ENCODE results near the gene ITGBL1.

ITGBL1 gene

DNA sequence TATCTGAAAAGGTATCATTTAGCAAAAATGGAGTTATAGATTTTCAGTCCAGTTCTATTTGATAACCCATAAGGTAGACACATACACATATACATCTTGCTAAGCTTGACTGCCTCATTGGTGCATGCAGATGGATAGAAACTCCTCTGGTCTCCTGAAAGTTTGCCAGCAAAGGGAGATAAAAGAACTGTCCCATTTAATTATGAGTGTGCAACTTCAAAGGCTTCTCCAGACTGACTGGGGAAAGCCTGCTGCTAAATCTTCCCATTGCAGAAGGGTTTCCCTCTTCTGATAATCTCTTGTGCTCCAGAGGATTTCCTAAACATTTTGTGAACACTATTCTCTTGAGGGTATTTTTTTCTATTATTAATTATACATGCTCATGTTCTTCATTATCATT lies 131.9 kb downstream of the ITGBL1 start:
- Histone ChIP-seq H2BK120ac (ENCODE audit: low read depth, low read length) (no peak overlapping the region), H3K18ac (ENCODE audit: low read depth in 1 of 2, low read length in 2 of 2) (peak overlapping the region in 1 of 2 experiments; percentile 6), H3K27ac (ENCODE audit: low read length, poor library complexity, severe bottlenecking) (no peak overlapping the region)

DNA sequence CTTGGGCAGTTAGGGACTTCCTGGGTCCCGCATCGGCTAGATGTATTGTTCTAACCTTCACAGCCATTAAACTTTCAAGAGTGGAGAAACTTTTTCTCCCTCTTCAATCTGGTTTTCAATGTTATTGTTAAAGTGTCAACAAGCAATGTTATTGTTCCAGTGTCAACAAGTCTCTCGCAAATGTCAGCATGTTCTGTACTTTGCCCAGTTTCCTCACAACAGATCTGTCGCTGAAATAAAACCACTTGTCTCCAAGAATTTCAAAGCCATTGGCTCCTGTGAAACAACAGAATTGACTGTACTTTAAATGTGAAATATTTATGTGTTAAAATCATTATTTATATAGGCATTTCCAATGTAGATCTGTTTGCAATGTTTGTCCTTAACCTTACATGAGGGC lies 138.0 kb downstream of the ITGBL1 start:
- Histone ChIP-seq H3K27me3 (ENCODE audit: control insufficient read depth in 1 of 2, insufficient read depth in 1 of 2, low read length in 2 of 2) (no peaks in the 10 kb centered on the region), H4K8ac (ENCODE audit: low read length) (no peak overlapping the region), H2BK120ac (ENCODE audit: low read depth, low read length) (no peak overlapping the region), H2BK15ac (ENCODE audit: low read depth, poor library complexity, severe bottlenecking) (no peak overlapping the region), H2AFZ (ENCODE audit: low read depth, low read length) (no peak overlapping the region), H3K23ac (ENCODE audit: low read length in 2 of 2) (no peak overlapping the region), H3K18ac (ENCODE audit: low read depth in 1 of 2, low read length in 2 of 2) (no peak overlapping the region), H3K4me3 (ENCODE audit: insufficient read depth in 1 of 2, low read depth in 1 of 2, low read length in 2 of 2) (no peak overlapping the region), H2BK12ac (ENCODE audit: low read length in 2 of 2) (peak overlapping the region in 1 of 2 experiments; percentile 42), H2BK5ac (ENCODE audit: low read depth, low read length, poor library complexity, severe bottlenecking) (no peak overlapping the region), H3K27ac (ENCODE audit: low read length, poor library complexity, severe bottlenecking) (no peak overlapping the region), H3K9me3 (ENCODE audit: control insufficient read depth, low read length) (peaks cover 4% of the 10 kb centered on the region), H3K14ac (ENCODE audit: low read length in 2 of 2) (no peak overlapping the region), H3K4ac (ENCODE audit: low read depth in 1 of 2, low read length in 2 of 2) (no peak overlapping the region), H3K9ac (ENCODE audit: low read length) (no peak overlapping the region), H2AK5ac (ENCODE audit: low read length, severe bottlenecking) (no peak overlapping the region), H3K79me1 (replicated peaks; ENCODE audit: low read length, poor library complexity, severe bottlenecking) (no peaks in the 10 kb centered on the region), H3K4me2 (ENCODE audit: low read length, poor library complexity, severe bottlenecking) (no peak overlapping the region), H4K91ac (ENCODE audit: low read length) (no peak overlapping the region), H3K36me3 (ENCODE audit: control insufficient read depth in 1 of 2, insufficient read depth in 2 of 2, low read depth in 1 of 2, low read length in 2 of 2) (peaks cover 0 to 10% of the 10 kb centered on the region in 2 experiments), H3K4me1 (ENCODE audit: control insufficient read depth, insufficient read depth, low read depth, low read length) (no peaks in the 10 kb centered on the region)
- WGBS, result 98% methylated on average over 4 of the region's 4 CpGs
- no peak for DNase-seq

More for the DNA sequence above, 131.9 kb downstream of the ITGBL1 start:
- H3K27me3 ChIP-seq (ENCODE audit: control insufficient read depth in 1 of 2, insufficient read depth in 1 of 2, low read length in 2 of 2), result no peaks in the 10 kb centered on the region
- H3K23ac ChIP-seq (ENCODE audit: low read length in 2 of 2), result no peak overlapping the region
- H3K4me1 ChIP-seq (ENCODE audit: control insufficient read depth, insufficient read depth, low read depth, low read length), result no peaks in the 10 kb centered on the region
- no peak overlapping the region for H4K8ac ChIP-seq (ENCODE audit: low read length)
- DNase-seq, result peak; percentile 24
- H3K79me1 ChIP-seq (replicated peaks; ENCODE audit: low read length, poor library complexity, severe bottlenecking), result no peaks in the 10 kb centered on the region
- peaks cover 0 to 19% of the 10 kb centered on the region in 2 experiments for H3K36me3 ChIP-seq (ENCODE audit: control insufficient read depth in 1 of 2, insufficient read depth in 2 of 2, low read depth in 1 of 2, low read length in 2 of 2)
- H3K9ac ChIP-seq (ENCODE audit: low read length), result no peak overlapping the region
- no peak overlapping the region for H2BK5ac ChIP-seq (ENCODE audit: low read depth, low read length, poor library complexity, severe bottlenecking)
- H3K14ac ChIP-seq (ENCODE audit: low read length in 2 of 2), result no peak overlapping the region
- H4K91ac ChIP-seq (ENCODE audit: low read length), result no peak overlapping the region
- no peak overlapping the region for H2BK15ac ChIP-seq (ENCODE audit: low read depth, poor library complexity, severe bottlenecking)
- no peak overlapping the region for H3K4me2 ChIP-seq (ENCODE audit: low read length, poor library complexity, severe bottlenecking)
- H3K9me3 ChIP-seq (ENCODE audit: control insufficient read depth, low read length), result no peaks in the 10 kb centered on the region
- H2AFZ ChIP-seq (ENCODE audit: low read depth, low read length), result no peak overlapping the region
- peak overlapping the region in 1 of 2 experiments; percentile 28 for H3K4ac ChIP-seq (ENCODE audit: low read depth in 1 of 2, low read length in 2 of 2)
- H2BK12ac ChIP-seq (ENCODE audit: low read length in 2 of 2), result no peak overlapping the region
- H3K4me3 ChIP-seq (ENCODE audit: insufficient read depth in 1 of 2, low read depth in 1 of 2, low read length in 2 of 2), result no peak overlapping the region
- H2AK5ac ChIP-seq (ENCODE audit: low read length, severe bottlenecking), result no peak overlapping the region

- Histone ChIP-seq H3K27me3 (ENCODE audit: control insufficient read depth in 1 of 2, insufficient read depth in 1 of 2, low read length in 2 of 2) (no peaks in the 10 kb centered on the region), H3K9ac (ENCODE audit: low read length) (no peak overlapping the region), H3K18ac (ENCODE audit: low read depth in 1 of 2, low read length in 2 of 2) (no peak overlapping the region), H3K9me3 (ENCODE audit: control insufficient read depth, low read length) (peaks cover 4% of the 10 kb centered on the region), H2BK12ac (ENCODE audit: low read length in 2 of 2) (no peak overlapping the region), H2AK5ac (ENCODE audit: low read length, severe bottlenecking) (no peak overlapping the region), H2BK15ac (ENCODE audit: low read depth, poor library complexity, severe bottlenecking) (no peak overlapping the region), H3K23ac (ENCODE audit: low read length in 2 of 2) (no peak overlapping the region), H3K4me1 (ENCODE audit: control insufficient read depth, insufficient read depth, low read depth, low read length) (no peaks in the 10 kb centered on the region), H3K4ac (ENCODE audit: low read depth in 1 of 2, low read length in 2 of 2) (no peak overlapping the region), H3K36me3 (ENCODE audit: control insufficient read depth in 1 of 2, insufficient read depth in 2 of 2, low read depth in 1 of 2, low read length in 2 of 2) (no peaks in the 10 kb centered on the region), H2BK5ac (ENCODE audit: low read depth, low read length, poor library complexity, severe bottlenecking) (no peak overlapping the region), H4K91ac (ENCODE audit: low read length) (no peak overlapping the region), H3K79me1 (replicated peaks; ENCODE audit: low read length, poor library complexity, severe bottlenecking) (no peaks in the 10 kb centered on the region), H4K8ac (ENCODE audit: low read length) (no peak overlapping the region), H2AFZ (ENCODE audit: low read depth, low read length) (no peak overlapping the region), H3K14ac (ENCODE audit: low read length in 2 of 2) (no peak overlapping the region), H3K4me3 (ENCODE audit: insufficient read depth in 1 of 2, low read depth in 1 of 2, low read length in 2 of 2) (no peak overlapping the region), H2BK120ac (ENCODE audit: low read depth, low read length) (no peak overlapping the region), H3K4me2 (ENCODE audit: low read length, poor library complexity, severe bottlenecking) (no peak overlapping the region), H3K27ac (ENCODE audit: low read length, poor library complexity, severe bottlenecking) (no peak overlapping the region)
- no peak for DNase-seq
- 87% methylated on average over 4 of the region's 5 CpGs for WGBS
Measured at GRCh38 chr13:101594936-101595335, 142.5 kb downstream of the ITGBL1 start.

- Histone ChIP-seq H2BK5ac (ENCODE audit: low read depth, low read length, poor library complexity, severe bottlenecking) (no peak overlapping the region), H3K4ac (ENCODE audit: low read depth in 1 of 2, low read length in 2 of 2) (no peak overlapping the region), H3K9me3 (ENCODE audit: control insufficient read depth, low read length) (peaks cover 4% of the 10 kb centered on the region), H2AFZ (ENCODE audit: low read depth, low read length) (no peak overlapping the region), H2AK5ac (ENCODE audit: low read length, severe bottlenecking) (no peak overlapping the region), H3K18ac (ENCODE audit: low read depth in 1 of 2, low read length in 2 of 2) (no peak overlapping the region), H3K4me3 (ENCODE audit: insufficient read depth in 1 of 2, low read depth in 1 of 2, low read length in 2 of 2) (no peak overlapping the region), H2BK15ac (ENCODE audit: low read depth, poor library complexity, severe bottlenecking) (no peak overlapping the region), H3K27me3 (ENCODE audit: control insufficient read depth in 1 of 2, insufficient read depth in 1 of 2, low read length in 2 of 2) (no peaks in the 10 kb centered on the region), H3K4me2 (ENCODE audit: low read length, poor library complexity, severe bottlenecking) (no peak overlapping the region), H3K79me1 (replicated peaks; ENCODE audit: low read length, poor library complexity, severe bottlenecking) (no peaks in the 10 kb centered on the region), H3K9ac (ENCODE audit: low read length) (no peak overlapping the region), H2BK120ac (ENCODE audit: low read depth, low read length) (no peak overlapping the region), H4K8ac (ENCODE audit: low read length) (no peak overlapping the region), H3K27ac (ENCODE audit: low read length, poor library complexity, severe bottlenecking) (no peak overlapping the region), H3K36me3 (ENCODE audit: control insufficient read depth in 1 of 2, insufficient read depth in 2 of 2, low read depth in 1 of 2, low read length in 2 of 2) (no peaks in the 10 kb centered on the region), H3K23ac (ENCODE audit: low read length in 2 of 2) (no peak overlapping the region), H4K91ac (ENCODE audit: low read length) (no peak overlapping the region), H3K4me1 (ENCODE audit: control insufficient read depth, insufficient read depth, low read depth, low read length) (no peaks in the 10 kb centered on the region), H2BK12ac (ENCODE audit: low read length in 2 of 2) (no peak overlapping the region), H3K14ac (ENCODE audit: low read length in 2 of 2) (no peak overlapping the region)
- no peak for DNase-seq
- WGBS, result 90% methylated on average over 2 of the region's 4 CpGs
Measured at GRCh38 chr13:101596803-101597202, 144.3 kb downstream of the ITGBL1 start.
